NB4 (cell line): ENCODE data around the gene KLF14.

Source experiments
- DNase-seq: peaks from one replicate; pipeline ENCODE4 v3.0.0; 2010; ENCODE audit warnings: low read depth
- H3K4me3 ChIP-seq: one replicate; pipeline ENCODE4 v1.5.1; 2011; ENCODE audit warnings: mild to moderate bottlenecking, low read depth, low read length, moderate library complexity
- MAX ChIP-seq: IDR thresholded peaks from 2 replicates; pipeline ENCODE4 v1.6.1; 2011; ENCODE audit warnings: low read depth, low read length
- MYC ChIP-seq: IDR thresholded peaks from 2 replicates; pipeline ENCODE4 v1.6.1; 2011; ENCODE audit warnings: low read depth, low read length
- POLR2A ChIP-seq: IDR thresholded peaks from 2 replicates; pipeline ENCODE4 v1.6.1; 2011; ENCODE audit warnings: mild to moderate bottlenecking; ENCODE audit not compliant: insufficient read length; ENCODE audit errors: extremely low read depth
- TF ChIP-seq, protein P1 (sequence below): IDR thresholded peaks from one replicate; pipeline ENCODE4 v1.5.1; 2012; ENCODE audit warnings: low read depth, low read length

Gene KLF14

GRCh38 chr7:130721486-130722277, 12.3 kb downstream of the KLF14 start:
- H3K4me3 ChIP-seq: no peak overlapping the region
- peak; percentile 72 for DNase-seq
- TF ChIP-seq, protein P1, sequence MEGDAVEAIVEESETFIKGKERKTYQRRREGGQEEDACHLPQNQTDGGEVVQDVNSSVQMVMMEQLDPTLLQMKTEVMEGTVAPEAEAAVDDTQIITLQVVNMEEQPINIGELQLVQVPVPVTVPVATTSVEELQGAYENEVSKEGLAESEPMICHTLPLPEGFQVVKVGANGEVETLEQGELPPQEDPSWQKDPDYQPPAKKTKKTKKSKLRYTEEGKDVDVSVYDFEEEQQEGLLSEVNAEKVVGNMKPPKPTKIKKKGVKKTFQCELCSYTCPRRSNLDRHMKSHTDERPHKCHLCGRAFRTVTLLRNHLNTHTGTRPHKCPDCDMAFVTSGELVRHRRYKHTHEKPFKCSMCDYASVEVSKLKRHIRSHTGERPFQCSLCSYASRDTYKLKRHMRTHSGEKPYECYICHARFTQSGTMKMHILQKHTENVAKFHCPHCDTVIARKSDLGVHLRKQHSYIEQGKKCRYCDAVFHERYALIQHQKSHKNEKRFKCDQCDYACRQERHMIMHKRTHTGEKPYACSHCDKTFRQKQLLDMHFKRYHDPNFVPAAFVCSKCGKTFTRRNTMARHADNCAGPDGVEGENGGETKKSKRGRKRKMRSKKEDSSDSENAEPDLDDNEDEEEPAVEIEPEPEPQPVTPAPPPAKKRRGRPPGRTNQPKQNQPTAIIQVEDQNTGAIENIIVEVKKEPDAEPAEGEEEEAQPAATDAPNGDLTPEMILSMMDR: peak; percentile 53
- TF ChIP-seq MYC: no peak

GRCh38 chr7:130719541-130719940, 14.5 kb downstream of the KLF14 start:
- no peak overlapping the region for H3K4me3 ChIP-seq
- no peak for DNase-seq
- TF ChIP-seq MYC: no peak
- TF ChIP-seq MAX: no peak
- TF ChIP-seq, protein P1: no peak
- TF ChIP-seq POLR2A: no peak

DNA sequence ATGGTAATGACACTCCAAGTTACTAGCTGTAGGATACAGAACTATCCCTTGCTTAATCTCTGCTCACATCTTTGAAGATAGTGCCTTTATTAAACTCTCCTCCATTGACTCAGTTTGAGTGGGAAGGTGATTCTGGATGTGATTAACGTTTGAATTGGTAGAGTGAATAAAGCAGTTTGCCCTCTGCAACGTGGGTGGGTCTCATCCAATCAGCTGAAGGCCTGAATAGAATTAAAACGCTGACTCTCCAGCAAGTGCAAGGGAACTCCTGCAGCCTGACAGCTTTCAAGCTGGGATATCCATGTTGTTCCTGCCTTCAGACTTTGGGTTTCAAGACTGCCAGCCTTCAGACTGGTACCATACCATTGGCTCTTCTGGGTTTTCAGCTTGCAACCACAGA, 21.6 kb downstream of the KLF14 start:
- TF ChIP-seq, protein P1: no peak
- no peak for TF ChIP-seq MYC
- TF ChIP-seq MAX: no peak
- no peak for TF ChIP-seq POLR2A
- no peak for DNase-seq
- H3K4me3 ChIP-seq: no peak overlapping the region

- no peak overlapping the region for H3K4me3 ChIP-seq
- no peak for DNase-seq
- TF ChIP-seq MYC (no peak), POLR2A (no peak), MAX (no peak)
- TF ChIP-seq, protein P1: no peak
These were observed 25.2 kb downstream of the KLF14 start for GRCh38 chr7:130708766-130709165.

DNA sequence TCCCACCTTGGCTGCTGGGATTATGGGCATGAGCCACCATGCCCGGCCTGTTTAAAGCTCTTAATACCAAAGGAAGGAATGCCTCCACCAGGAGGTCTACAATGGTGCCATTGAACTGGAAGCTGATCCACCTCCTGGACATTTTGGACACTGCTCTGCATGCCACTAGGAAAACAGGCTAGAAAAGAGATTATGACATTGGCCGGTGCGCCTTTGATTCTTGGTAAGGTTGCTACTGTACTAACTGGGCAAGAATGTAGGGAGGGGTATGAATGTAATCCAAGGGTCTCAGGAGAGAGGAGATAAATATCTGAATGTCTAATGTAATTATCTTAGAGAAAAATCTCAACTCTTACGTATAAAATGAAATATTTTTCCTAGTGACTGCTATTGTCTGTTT, 26.0 kb downstream of the KLF14 start:
- no peak for DNase-seq
- H3K4me3 ChIP-seq: no peak overlapping the region
- TF ChIP-seq, protein P1: no peak
- TF ChIP-seq POLR2A (no peak), MAX (no peak), MYC (no peak)

DNA sequence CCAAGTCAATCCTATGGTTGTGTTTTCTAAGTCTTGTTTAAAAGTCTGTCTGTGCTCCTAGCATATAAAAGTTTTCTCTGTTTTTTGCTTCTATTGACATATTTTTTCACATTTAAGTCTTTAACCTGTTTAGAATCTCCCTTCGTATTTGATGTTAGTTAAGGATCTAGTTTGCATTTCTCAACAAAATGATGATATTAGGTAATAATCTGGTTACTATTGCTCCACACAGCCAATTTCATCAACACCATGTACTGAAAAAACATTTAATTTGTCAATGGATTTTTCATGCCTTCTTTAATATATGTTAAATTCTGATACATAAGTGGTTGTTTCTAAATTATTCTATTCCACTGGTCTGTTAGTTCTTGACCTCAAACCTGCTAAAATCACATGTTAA, 30.2 kb downstream of the KLF14 start:
- no peak for DNase-seq
- H3K4me3 ChIP-seq: no peak overlapping the region
- TF ChIP-seq MYC: no peak
- TF ChIP-seq MAX: no peak
- no peak for TF ChIP-seq POLR2A
- TF ChIP-seq, protein P1: no peak
